Mesothelial cell of epicardium (in vitro differentiated cells): ENCODE data around the gene RALGPS1. TPM values are rescaled to one million over a fixed set of nuclear protein-coding genes. Genes with fewer than 3 reads are reported as not detected.

Source experiments
- DNase-seq, 2 experiments: peaks; one replicate each; pipeline ENCODE4 v3.0.0; 2021; ENCODE audit warnings: low spot score in 2 of 2; ENCODE audit not compliant: unreplicated experiment in 2 of 2
- H3K27ac Mint-ChIP-seq: 2 replicates; pipeline ENCODE4 v1.8.0; 2021; ENCODE audit warnings: mixed read lengths
- H3K27me3 Mint-ChIP-seq: 2 replicates; pipeline ENCODE4 v1.8.0; 2021; ENCODE audit warnings: low read depth, mixed read lengths
- H3K36me3 Mint-ChIP-seq: 2 replicates; pipeline ENCODE4 v1.8.0; 2021; ENCODE audit warnings: mixed read lengths
- H3K4me1 Mint-ChIP-seq: 2 replicates; pipeline ENCODE4 v1.8.0; 2021; ENCODE audit warnings: mixed read lengths
- H3K4me3 Mint-ChIP-seq: 2 replicates; pipeline ENCODE4 v1.8.0; 2021; ENCODE audit warnings: mild to moderate bottlenecking, moderate library complexity, mixed read lengths
- H3K9me3 Mint-ChIP-seq: 2 replicates; pipeline ENCODE4 v1.8.0; 2021; ENCODE audit warnings: mixed read lengths
- CTCF ChIP-seq: fragments of 200-600 bp; sonication (generic); IDR thresholded peaks from one replicate; pipeline ENCODE4 v1.5.0; 2021; ENCODE audit warnings: antibody characterized with exemption; ENCODE audit not compliant: unreplicated experiment
- total RNA-seq: library from RNA; stranded (reverse); gene quantifications from 3 replicates; pipeline ENCODE4 v1.2.1, GENCODE V29; 2021

Gene RALGPS1
- total RNA-seq, 1 donor from 2014 or later, result 25.6 TPM

GRCh38 chr9:126906091-126906490 lies 8.5 kb upstream of the RALGPS1 start:
- TF ChIP-seq CTCF, result no peak
- peaks cover 7% of the 10 kb centered on the region for H3K9me3 Mint-ChIP-seq
- no peak overlapping the region for H3K4me3 Mint-ChIP-seq
- H3K27me3 Mint-ChIP-seq, result peaks cover 32% of the 10 kb centered on the region
- no peaks in the 10 kb centered on the region for H3K36me3 Mint-ChIP-seq
- H3K4me1 Mint-ChIP-seq, result no peaks in the 10 kb centered on the region
- no peak for DNase-seq
- H3K27ac Mint-ChIP-seq, result no peak overlapping the region

- Mint-ChIP-seq H3K36me3 (no peaks in the 10 kb centered on the region), H3K27me3 (peaks cover 41% of the 10 kb centered on the region), H3K4me3 (no peak overlapping the region)
Observed at GRCh38 chr9:126907058-126907457, 7.5 kb upstream of the RALGPS1 start.

GRCh38 chr9:126915281-126915816 lies 767 bp downstream of the RALGPS1 start:
- peak overlapping the region; percentile 64 for H3K27ac Mint-ChIP-seq
- peaks cover 37% of the 10 kb centered on the region for H3K27me3 Mint-ChIP-seq
- peak; percentile 59 to 69 for DNase-seq
- H3K36me3 Mint-ChIP-seq, result no peaks in the 10 kb centered on the region
- TF ChIP-seq CTCF, result no peak
- H3K4me3 Mint-ChIP-seq, result peak overlapping the region; percentile 70
- peaks cover 11% of the 10 kb centered on the region for H3K4me1 Mint-ChIP-seq
- H3K9me3 Mint-ChIP-seq, result no peaks in the 10 kb centered on the region

More at GRCh38 chr9:126907058-126907457, 7.5 kb upstream of the RALGPS1 start:
- Mint-ChIP-seq H3K27ac (no peak overlapping the region), H3K4me1 (no peaks in the 10 kb centered on the region), H3K9me3 (no peaks in the 10 kb centered on the region)
- TF ChIP-seq CTCF, result no peak
- no peak for DNase-seq

GRCh38 chr9:126915846-126916543 lies 1.4 kb downstream of the RALGPS1 start:
- no peaks in the 10 kb centered on the region for H3K36me3 Mint-ChIP-seq
- H3K4me1 Mint-ChIP-seq, result peaks cover 11% of the 10 kb centered on the region
- H3K27me3 Mint-ChIP-seq, result peaks cover 37% of the 10 kb centered on the region
- peak overlapping the region; percentile 70 for H3K4me3 Mint-ChIP-seq
- TF ChIP-seq CTCF, result no peak
- H3K9me3 Mint-ChIP-seq, result no peaks in the 10 kb centered on the region
- peak overlapping the region; percentile 64 for H3K27ac Mint-ChIP-seq
- DNase-seq, result no peak

- no peak for TF ChIP-seq CTCF
- H3K4me3 Mint-ChIP-seq, result no peak overlapping the region
- no peaks in the 10 kb centered on the region for H3K36me3 Mint-ChIP-seq
- peaks cover 29% of the 10 kb centered on the region for H3K27me3 Mint-ChIP-seq
- H3K4me1 Mint-ChIP-seq, result peaks cover 11% of the 10 kb centered on the region
- no peak overlapping the region for H3K27ac Mint-ChIP-seq
- no peak for DNase-seq
- H3K9me3 Mint-ChIP-seq, result no peaks in the 10 kb centered on the region
Observed at GRCh38 chr9:126916909-126917308, 2.3 kb downstream of the RALGPS1 start.
